Neutrophil (primary cell): ENCODE measurements around the gene ITPRIPL2.

Experiments
- H3K27ac ChIP-seq: fragments of 200-600 bp; sonication (generic); 2 replicates; pipeline ENCODE4 v1.5.1; 2016; ENCODE audit warnings: mild to moderate bottlenecking, moderate library complexity
- H3K27me3 ChIP-seq: fragments of 200-600 bp; sonication (generic); 2 replicates; pipeline ENCODE4 v1.6.0; 2016; ENCODE audit warnings: mild to moderate bottlenecking
- H3K36me3 ChIP-seq: fragments of 200-600 bp; sonication (generic); 2 replicates; pipeline ENCODE4 v1.5.1; 2017
- H3K4me1 ChIP-seq, 2 experiments: fragments of 200-600 bp in 1 of 2; sonication (generic) in 1 of 2; 1 replicate in 1 of 2; 2 replicates in 1 of 2; pipeline versions ENCODE4 v1.5.1 to v1.6.1; 2013 to 2016; ENCODE audit warnings: low read depth in 1 of 2, low read length in 1 of 2, mild to moderate bottlenecking in 1 of 2, moderate library complexity in 1 of 2; ENCODE audit not compliant: control insufficient read depth in 1 of 2, insufficient read depth in 1 of 2
- H3K4me3 ChIP-seq, 2 experiments: fragments of 200-600 bp in 1 of 2; sonication (generic) in 1 of 2; 1 replicate in 1 of 2; 2 replicates in 1 of 2; pipeline ENCODE4 v1.5.1; 2013 to 2016; ENCODE audit warnings: low read depth in 1 of 2, low read length in 1 of 2, mild to moderate bottlenecking in 1 of 2, moderate library complexity in 1 of 2
- H3K9me3 ChIP-seq: fragments of 200-600 bp; sonication (generic); 2 replicates; pipeline ENCODE4 v1.5.1; 2016
- CTCF ChIP-seq: fragments of 200-600 bp; sonication (generic); IDR thresholded peaks from 2 replicates; pipeline ENCODE4 v1.5.1; 2016; ENCODE audit warnings: antibody characterized with exemption

The ITPRIPL2 gene

DNA sequence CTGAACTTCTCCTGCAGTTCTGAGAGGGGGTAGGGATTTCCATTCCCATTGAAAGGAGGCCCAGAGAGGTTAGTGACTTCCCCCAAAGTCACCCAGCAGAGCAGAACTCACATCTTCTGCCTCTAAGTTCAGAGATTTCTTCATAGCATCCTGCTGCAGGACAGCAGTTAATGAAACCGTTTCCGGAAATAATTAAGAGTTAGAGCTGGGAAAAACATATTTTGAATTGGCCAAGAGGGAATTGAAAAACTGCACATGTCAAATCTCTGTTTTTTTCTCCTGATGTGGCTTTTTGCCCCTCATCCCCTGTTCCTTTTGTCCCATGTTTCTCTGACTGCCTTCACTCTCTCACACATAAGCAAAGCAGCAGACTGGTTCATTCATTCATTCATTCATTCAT, 26.6 kb downstream of the ITPRIPL2 start:
- Histone ChIP-seq H3K4me3 (no peak overlapping the region), H3K36me3 (no peaks in the 10 kb centered on the region), H3K4me1 (no peaks in the 10 kb centered on the region), H3K27me3 (peaks cover 6% of the 10 kb centered on the region), H3K9me3 (no peaks in the 10 kb centered on the region), H3K27ac (no peak overlapping the region)
- TF ChIP-seq CTCF, result no peak

GRCh38 chr16:19142939-19143598, 29.3 kb downstream of the ITPRIPL2 start:
- no peak overlapping the region for H3K4me3 ChIP-seq
- no peaks in the 10 kb centered on the region for H3K9me3 ChIP-seq
- H3K27ac ChIP-seq, result no peak overlapping the region
- no peak for TF ChIP-seq CTCF
- no peaks in the 10 kb centered on the region for H3K36me3 ChIP-seq
- H3K4me1 ChIP-seq, result no peaks in the 10 kb centered on the region
- peaks cover 6% of the 10 kb centered on the region for H3K27me3 ChIP-seq

- no peak for TF ChIP-seq CTCF
Observed at GRCh38 chr16:19143599-19143956, 29.8 kb downstream of the ITPRIPL2 start.

DNA sequence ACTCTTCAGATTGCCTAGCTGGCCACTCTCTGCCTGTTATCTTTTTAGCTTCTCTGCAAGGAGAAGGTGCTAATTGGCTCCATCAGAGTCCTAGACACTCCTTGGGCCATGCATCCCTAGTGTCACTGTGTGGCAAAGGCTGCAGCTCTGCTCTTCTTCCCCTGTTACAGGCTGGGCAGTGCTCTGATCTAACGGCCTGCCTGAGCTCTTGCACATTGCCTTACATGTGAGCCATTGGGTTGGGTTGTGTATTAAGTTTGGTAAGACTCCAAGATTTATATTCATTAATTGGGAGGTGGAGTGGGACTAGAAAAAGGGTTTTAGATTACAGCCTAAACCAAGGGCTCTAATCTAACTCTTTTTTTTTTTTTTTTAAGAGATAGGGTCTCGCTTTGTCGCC, 31.2 kb downstream of the ITPRIPL2 start:
- Histone ChIP-seq H3K4me1 (no peaks in the 10 kb centered on the region), H3K27ac (no peak overlapping the region), H3K36me3 (no peaks in the 10 kb centered on the region), H3K9me3 (no peaks in the 10 kb centered on the region), H3K4me3 (no peak overlapping the region), H3K27me3 (peaks cover 6% of the 10 kb centered on the region)
- no peak for TF ChIP-seq CTCF

More at GRCh38 chr16:19143599-19143956, 29.8 kb downstream of the ITPRIPL2 start:
- H3K36me3 ChIP-seq, result no peaks in the 10 kb centered on the region
- peaks cover 6% of the 10 kb centered on the region for H3K27me3 ChIP-seq
- no peaks in the 10 kb centered on the region for H3K9me3 ChIP-seq
- no peaks in the 10 kb centered on the region for H3K4me1 ChIP-seq
- H3K27ac ChIP-seq, result no peak overlapping the region
- H3K4me3 ChIP-seq, result no peak overlapping the region

GRCh38 chr16:19147126-19147525, 33.4 kb downstream of the ITPRIPL2 start:
- H3K27ac ChIP-seq, result no peak overlapping the region
- no peak for TF ChIP-seq CTCF
- peaks cover 6% of the 10 kb centered on the region for H3K27me3 ChIP-seq
- H3K4me1 ChIP-seq, result no peaks in the 10 kb centered on the region
- no peak overlapping the region for H3K4me3 ChIP-seq
- no peaks in the 10 kb centered on the region for H3K36me3 ChIP-seq
- no peaks in the 10 kb centered on the region for H3K9me3 ChIP-seq
